HG02852 (cell line): Measurements from ENCODE around the gene DUSP23.

Source experiments
- ATAC-seq: cut with Tn5 transposase; IDR thresholded peaks from one replicate; pipeline ENCODE4 v1.9.1; 2021; ENCODE audit warnings: mild to moderate bottlenecking, moderate library complexity; ENCODE audit not compliant: unreplicated experiment

DUSP23 gene

GRCh38 chr1:159780583-159781582 is at the start of gene DUSP23:
DUSP23 (plus strand) TSS chr1:159780962; CDS start chr1:159781101, 139 bp downstream.
- peak; percentile 98 for ATAC-seq

- ATAC-seq, result no peak
These were observed 43.4 kb upstream of the DUSP23 start for GRCh38 chr1:159737238-159737916.

DNA sequence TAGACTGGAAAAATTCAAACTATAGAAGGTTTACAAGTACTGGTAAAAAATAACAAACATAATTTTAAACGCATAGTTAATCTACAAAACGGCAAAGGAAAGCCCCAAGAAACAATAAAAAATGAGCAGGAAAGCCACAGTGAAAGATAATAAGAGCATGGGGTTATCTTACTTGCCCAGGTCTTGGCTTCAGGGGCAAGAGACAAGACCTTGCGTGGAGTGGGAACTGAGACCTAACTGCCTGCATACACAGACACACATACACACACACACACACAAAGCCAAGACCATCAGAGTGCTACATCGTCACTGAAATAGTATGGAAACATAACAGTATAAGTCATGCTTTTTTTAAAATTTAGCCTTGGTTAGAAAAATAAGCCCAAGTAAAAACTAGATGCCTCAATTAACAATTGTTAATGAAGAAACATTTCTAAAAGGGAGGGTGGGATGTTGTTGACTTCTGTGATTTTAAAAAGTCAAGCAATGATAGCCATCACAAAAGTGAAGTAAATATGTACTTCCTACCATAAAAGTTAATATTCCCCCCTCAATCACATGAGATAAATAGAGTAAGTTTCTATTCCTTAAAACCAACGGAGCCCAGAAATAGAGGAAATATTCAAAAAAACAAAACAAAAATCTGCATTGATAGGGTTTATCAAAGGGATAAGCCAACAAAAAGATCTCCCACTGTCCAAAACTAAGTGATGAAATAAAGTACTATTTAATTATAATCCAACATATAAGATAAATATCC is 36.9 kb upstream of the DUSP23 start:
- no peak for ATAC-seq

DNA sequence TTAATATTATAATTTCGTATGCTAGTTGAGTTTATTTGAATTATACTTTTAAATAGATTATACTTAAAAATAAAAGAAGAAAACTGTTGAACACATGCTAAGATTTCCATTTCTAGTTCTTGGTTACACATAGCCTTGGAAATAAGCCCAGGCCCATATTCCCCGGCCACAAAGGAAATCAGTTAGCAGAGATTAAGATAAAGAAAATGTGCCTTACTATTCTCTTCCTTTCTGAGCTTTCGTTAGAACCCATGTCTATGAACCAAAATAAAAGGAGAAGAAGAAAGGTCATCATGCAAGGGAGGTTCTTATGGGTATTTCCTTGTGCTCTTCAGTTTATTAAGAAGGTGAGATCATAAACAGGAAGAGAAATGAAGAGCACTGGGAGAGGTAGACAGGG is 34.1 kb upstream of the DUSP23 start:
- no peak for ATAC-seq

- ATAC-seq, result no peak
These were observed 32.4 kb upstream of the DUSP23 start for GRCh38 chr1:159748370-159748769.

DNA sequence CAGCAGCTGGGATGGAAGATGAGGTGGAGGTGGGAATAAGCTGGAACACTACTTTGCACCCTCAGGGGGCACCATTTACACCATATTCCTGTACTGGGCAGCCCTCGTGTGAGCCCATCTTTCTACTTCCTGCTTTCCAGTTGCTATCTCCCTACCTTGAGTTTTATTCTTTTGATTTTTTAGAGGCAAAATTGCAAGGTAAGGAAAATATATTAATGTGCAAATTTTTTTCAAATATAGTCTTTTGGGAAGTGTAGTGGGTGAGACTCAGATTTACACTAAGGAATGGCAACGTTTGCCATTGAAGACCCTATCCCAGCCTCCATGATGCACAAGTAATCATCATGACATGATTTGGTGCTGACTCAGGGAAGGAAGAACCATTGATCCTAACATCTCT is 31.1 kb upstream of the DUSP23 start:
- no peak for ATAC-seq

- ATAC-seq, result no peak
These were observed 30.1 kb upstream of the DUSP23 start for GRCh38 chr1:159750621-159751020.

DNA sequence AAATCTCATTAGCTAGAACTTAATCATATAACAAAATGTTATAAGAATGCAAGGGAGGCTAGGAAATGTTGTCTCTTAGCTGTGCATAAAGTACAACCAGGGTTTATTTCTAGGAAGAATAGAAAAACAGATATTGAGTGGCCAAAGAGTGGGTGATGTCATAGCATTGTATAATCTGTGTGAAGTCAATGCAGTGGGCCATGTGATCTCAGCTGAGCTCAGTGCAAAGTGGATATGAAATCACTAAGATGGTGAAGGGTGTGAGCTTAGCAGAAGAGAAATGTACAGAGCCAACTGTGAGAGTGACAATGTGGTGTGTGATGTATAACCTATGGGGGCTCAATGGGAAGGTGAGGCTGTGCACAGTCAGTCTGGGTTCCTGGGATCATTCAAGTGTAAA is 29.7 kb upstream of the DUSP23 start:
- no peak for ATAC-seq

GRCh38 chr1:159752135-159752580 is 28.6 kb upstream of the DUSP23 start:
- ATAC-seq, result no peak

GRCh38 chr1:159753386-159753785 is 27.4 kb upstream of the DUSP23 start:
- no peak for ATAC-seq

GRCh38 chr1:159755451-159756007 is 25.2 kb upstream of the DUSP23 start:
- ATAC-seq, result no peak

DNA sequence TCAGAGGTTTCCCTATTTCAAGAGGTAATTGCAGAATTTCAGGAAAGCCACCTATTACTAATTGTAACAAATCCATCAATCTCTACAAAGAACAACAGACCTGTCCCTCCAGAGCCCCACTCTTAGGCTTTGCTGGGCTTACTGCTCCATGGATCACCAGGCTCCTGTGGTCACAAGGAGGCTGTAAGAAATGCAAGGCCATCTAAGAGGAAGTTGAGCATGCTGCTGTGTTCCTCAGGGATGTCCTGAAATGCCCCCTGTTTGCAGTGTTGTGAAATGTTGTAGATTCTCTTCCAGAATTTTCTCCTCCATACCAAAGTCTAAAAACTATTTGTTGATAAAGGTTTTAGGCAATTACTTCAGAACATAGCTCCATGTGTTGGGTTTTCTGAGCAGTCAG is 24.4 kb upstream of the DUSP23 start:
- no peak for ATAC-seq

GRCh38 chr1:159763686-159764085 is 17.1 kb upstream of the DUSP23 start:
- ATAC-seq, result no peak

DNA sequence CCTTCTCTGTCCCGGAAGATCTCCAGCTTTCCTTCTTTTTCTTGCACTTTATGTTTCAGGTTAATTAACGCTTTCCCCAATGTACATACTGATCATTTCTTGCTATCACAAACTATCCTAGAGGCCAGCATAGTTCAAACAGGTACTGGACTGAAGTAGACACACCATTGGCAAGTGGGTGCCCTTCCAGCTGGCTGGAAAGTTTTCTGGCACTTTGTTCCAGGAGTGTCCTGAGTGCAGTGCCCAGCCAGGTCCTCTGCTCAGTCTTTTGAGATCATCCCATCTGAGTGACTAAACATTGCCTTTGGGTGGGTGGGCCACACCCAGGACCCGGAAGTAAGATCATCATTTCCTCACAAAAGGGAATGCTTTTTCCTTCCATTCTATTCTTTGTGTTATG is 15.0 kb upstream of the DUSP23 start:
- no peak for ATAC-seq

- no peak for ATAC-seq
These were observed 9.5 kb upstream of the DUSP23 start for GRCh38 chr1:159771127-159771895.

- no peak for ATAC-seq
These were observed 6.3 kb upstream of the DUSP23 start for GRCh38 chr1:159774465-159774864.

- no peak for ATAC-seq
These were observed 5.0 kb upstream of the DUSP23 start for GRCh38 chr1:159775716-159776115.

- no peak for ATAC-seq
These were observed 2.5 kb upstream of the DUSP23 start for GRCh38 chr1:159778266-159778665.

DNA sequence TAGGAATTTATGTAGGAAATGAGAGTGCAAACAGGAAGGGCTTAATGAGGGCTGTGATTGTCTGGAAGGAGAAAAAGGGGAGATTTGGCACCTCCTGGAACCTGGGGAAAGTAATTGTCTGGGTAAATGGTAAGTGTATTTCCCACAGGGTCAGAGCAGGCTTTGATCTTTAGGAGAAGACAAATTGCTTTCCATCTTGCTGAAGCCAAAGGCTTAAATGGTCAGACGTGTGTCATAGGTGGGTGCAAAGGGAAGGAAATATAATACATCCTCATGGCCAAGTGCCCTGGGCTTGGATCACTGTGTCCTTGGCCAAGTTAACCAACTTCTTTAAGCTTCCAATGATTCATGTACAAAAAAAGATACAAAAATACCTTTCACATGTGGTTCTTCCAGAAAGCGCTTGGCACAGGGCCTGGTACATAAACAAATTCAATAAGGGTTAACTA is 1.3 kb upstream of the DUSP23 start:
- ATAC-seq, result no peak

GRCh38 chr1:159781992-159782391 is 1.2 kb downstream of the DUSP23 start:
- no peak for ATAC-seq
